GM18508 (cell line): ENCODE results near the gene DENND5A.
A peak's percentile ranks its signal among the peaks of the same experiment; 100 is the strongest.

Source experiments
- ATAC-seq: cut with Tn5 transposase; IDR thresholded peaks from one replicate; pipeline ENCODE4 v1.9.1; 2021; ENCODE audit warnings: moderate number of reproducible peaks; ENCODE audit not compliant: insufficient read depth, unreplicated experiment

The DENND5A gene

DNA sequence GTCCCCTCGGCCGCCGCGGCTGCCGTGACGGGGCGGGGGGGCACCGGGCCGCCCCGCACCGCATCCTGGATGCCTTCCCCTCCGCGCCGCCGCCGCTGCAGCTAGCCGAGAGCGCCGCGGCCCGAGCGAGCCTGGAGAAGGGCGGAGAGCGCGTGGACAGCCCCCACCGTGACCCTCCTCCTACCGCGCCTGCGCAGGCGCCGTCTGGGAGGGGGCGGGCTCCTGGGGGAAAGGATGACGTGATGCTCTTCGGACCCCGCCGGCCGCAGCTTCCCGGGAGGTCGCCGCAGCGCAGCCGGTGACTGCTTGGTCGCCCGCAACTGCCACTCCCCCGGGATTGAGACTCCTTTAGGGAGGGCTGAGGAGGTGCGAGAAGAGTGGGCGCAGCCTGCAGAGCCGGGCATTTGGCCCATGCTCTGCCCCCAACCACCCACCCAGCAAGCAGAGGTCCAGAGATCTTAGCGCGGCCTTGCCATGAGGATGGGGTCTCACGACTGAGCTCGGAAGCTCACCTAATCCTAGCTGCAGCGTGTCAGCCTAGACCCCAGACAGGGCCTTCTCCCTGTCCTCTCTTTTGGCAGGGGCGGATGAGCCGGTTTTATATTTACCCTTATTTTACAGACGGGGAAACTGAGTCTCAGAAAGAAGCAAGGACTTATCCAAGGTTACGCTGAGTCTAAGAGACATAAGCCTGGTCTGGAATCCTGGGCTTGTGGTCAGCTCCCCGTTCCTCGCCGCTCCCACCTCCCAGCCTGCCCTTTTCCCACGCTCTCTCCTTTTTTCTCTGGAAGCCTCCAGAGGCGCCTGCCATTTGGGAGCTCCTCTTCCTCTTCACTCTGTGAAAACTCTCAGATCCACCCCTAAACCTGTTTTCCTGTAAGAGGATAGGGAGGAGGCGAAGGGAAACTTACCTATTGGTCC, at the start of gene DENND5A:
DENND5A (minus strand) TSS at position 140 of the 921 bp plus-strand sequence. CDS start 281 bp downstream, outside the sequence.
- no peak for ATAC-seq

GRCh38 chr11:9314291-9315077, 49.3 kb upstream of the DENND5A start, which contains the start of gene TMEM41B:
Gene TMEM41B (minus strand): TSS chr11:9314593. CDS start chr11:9314441, 152 bp downstream.
- peak; percentile 87 for ATAC-seq

DNA sequence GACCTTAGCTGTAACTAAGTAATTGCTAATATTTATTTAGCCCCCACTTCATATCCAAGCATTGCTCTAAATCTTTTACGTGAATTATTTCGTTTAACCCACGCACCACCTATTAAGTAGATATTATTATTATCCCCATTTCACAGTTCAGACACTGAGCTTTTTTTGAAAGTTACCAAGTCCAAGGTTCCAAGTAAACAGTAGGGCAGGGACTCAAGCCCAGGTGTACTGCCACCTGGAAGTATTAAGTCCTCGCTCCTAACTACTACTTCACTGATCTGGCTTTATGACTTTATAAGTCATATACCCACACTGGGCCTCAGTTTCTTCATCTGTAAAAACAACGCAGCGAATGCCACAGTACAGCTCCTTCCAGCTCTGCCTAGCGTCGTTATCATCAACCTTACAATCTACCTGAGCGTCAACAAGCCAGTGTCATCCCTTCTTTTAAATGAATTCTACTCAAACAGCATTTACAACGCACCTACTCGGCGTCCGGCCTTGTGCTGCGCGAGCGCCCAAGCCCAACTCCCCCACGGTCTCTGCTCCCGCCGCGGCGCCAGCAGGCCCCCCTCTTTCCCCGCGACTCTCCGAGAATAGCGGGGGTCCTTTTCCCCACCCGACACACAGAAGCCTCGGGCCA, 48.6 kb upstream of the DENND5A start:
- ATAC-seq, result no peak

DNA sequence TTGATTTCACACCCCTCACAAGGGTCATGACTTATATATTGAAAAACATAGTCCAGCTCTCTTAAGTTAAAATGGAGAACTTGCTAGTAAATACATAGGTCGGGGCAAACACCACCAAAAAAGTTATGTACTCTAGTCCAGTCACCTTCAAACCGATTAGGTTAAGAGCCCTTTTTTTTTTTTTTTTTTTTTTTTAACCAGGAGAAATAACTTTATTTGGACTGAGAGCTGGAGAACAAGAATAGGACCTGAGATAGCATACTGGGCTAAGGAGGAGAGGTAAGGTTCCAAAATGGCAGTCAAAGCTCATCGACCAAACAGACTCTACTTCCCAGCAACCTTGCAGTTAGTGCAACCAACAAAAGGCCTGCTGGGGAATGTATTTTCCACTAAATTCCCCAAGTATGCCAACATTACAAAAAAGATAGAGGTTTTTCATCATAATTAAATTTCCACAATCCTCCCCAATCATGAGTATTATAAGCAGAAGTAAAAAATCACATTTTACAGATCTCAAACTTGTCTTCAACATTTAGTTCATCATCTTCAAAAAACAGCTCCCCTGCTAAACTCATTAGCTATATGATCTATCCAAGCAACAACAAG, 45.4 kb upstream of the DENND5A start:
- no peak for ATAC-seq

DNA sequence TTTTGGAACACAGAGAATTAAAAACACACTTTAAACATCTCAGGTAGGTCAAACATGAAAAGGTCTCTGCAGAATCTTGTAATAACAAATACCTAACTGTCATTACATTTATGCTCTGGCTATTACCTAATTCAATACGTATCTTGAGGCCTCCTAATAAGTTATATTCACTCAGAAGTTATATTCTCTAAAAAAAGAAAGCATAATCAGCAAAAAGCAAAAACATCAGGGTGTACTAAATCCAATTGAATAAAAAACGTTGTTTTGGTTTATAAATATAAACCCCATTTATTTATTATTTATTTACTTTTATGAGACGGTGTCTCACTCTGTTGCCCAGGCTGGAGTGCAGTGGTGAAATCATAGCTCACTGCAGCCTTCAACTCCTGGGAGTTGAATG, 39.0 kb upstream of the DENND5A start:
- no peak for ATAC-seq

GRCh38 chr11:9302448-9302847, 37.3 kb upstream of the DENND5A start:
- ATAC-seq, result no peak

DNA sequence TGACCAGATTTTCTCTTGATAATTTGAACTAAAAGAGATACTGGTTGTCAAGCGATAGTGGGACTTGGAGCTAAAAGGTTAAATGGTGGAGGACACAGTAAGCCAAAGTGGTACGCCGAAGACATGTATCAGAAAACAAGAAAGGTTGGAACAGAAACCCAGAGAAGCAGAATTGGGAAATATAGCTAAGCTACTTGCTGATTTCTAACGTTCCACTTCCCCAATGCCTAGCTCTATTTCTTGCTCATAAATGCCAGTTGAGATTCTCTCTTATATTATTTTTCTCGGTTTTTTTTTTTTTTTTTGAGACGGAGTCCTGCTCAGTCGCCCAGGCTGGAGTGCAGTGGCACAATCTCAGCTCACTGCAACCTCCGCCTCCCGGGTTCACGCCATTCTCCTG, 36.6 kb upstream of the DENND5A start:
- no peak for ATAC-seq

DNA sequence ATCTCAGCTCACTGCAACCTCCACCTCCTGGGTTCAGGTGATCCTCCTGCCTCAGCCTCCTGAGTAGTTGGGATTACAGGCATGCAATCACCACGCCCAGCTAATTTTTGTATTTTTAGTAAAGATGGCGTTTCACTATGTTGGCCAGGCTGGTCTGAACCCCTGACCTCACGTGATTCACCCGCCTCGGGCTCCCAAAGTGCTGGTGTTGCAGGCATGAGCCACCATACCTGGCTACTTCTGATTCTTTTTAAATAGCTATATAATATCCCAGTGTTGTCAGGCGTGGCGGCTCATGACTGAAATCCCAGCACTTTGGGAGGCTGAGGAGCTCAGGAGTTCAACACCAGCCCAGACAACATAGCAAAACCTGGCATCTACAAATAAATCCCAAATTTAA, 28.5 kb upstream of the DENND5A start:
- ATAC-seq, result no peak

DNA sequence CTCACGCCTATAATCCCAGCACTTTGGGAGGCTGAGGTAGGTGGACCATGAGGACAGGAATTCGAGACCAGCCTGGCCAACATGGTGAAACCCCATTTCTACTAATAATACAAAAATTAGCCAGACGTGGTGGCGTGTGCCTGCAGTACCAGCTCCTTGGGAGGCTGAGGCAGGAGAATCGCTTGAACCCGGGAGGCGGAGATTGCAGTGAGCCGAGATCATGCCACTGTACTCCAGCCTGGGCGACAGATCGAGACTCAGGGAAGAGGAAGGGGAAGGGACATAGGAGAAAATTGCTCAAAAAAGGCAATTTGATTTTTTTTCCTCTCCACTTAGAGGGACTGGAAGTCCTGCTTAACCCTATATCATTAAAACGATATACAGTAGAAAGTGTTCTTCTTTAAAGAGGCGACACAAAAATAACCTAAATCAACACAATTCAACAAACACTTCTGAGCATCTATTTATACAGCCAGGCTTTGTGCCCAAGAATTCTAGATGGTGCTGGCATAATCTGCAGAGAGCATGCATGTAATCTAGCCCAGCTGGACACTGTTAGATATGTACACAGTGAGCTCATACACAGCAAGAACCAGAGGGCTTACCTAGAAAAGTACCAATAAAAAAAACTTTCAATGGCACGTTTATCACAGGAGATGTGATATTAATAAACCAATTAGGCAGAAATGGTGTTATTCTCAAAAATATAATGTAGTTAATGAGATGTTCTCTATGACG, 20.9 kb upstream of the DENND5A start:
- ATAC-seq, result no peak

GRCh38 chr11:9280655-9281301, 15.6 kb upstream of the DENND5A start:
- peak; percentile 77 for ATAC-seq

DNA sequence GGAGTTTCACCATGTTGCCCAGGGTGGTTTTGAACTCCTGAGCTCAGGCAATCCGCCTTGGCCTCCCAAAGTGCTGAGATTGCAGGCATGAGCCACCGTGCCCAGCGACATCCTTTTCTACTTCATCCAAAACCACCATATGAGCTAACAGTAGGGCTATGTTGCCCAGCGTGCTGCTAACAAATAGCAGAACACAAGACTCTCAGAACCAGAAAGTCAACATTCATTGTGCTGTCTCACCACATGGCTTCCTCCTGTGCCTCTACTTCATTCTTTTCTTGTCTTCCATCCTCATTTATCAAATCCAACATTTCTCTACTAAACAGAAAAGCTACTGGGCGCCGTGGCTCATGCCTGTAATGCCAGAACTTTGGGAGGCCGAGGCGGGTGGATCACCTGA, 12.0 kb upstream of the DENND5A start:
- ATAC-seq, result no peak

GRCh38 chr11:9276571-9276970, 11.4 kb upstream of the DENND5A start:
- ATAC-seq, result no peak

DNA sequence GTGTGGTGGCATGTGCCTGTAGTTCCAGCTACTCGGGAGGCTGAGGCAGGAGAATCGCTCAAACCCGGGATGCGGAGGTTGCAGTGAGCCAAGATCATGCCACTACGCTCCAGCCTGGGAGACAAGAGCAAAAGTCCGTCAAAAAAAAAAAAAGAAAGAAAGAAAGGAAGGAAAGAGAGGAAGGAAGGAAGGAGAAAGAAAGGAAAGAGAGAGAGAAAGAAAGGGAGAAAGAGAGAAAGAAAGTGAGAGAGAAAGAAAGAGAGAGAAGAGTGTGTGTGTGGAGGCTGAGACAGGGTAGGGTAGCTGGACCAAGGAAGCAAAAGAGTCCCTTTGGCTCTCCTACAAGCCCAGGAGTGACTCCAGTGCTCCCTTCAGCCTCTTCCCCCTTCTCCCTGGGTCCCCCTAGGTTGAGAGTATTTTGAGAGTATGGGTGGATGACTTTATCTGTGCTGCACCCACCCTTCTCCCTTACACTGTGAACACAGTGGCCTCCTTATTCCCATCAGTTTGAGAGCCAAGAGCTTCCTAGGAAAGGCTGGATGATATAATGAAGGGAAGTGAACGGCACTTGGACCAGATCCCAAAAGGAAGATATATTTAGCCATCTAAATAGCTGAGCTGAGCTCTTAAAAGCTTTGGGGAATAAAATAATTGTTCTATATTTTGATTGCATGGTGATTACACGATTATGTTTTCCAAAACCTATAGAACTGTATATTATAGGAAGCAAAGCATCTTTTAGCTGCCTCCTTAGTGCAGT, 9.5 kb upstream of the DENND5A start:
- ATAC-seq, result no peak

- ATAC-seq, result no peak
These were observed 8.5 kb upstream of the DENND5A start for GRCh38 chr11:9273376-9274336.

GRCh38 chr11:9269492-9270013, 4.4 kb upstream of the DENND5A start:
- ATAC-seq, result no peak

GRCh38 chr11:9267680-9268079, 2.5 kb upstream of the DENND5A start:
- ATAC-seq, result no peak

DNA sequence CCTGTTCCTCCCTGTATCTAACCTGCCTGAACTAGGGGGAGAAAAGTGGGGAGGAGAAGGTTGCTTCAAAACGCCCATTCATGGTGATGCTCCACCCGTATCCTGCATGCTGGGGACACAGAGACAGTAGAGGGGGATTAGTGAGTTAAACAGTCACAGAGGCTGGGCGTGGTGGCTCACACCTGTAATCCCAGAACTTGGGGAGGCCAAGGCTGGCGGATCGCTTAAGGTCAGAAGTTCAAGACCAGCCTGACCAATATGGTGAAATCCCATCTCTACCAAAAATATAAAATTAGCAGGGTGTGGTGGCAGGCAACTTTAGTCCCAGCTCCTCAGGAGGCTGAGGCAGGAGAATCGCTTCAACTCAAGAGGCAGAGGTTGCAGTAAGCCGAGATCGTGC, 1.8 kb upstream of the DENND5A start:
- ATAC-seq, result no peak
